GM10266 (cell line): ENCODE results near the gene PTGIS.

Experiments
- DNase-seq: peaks from one replicate; pipeline ENCODE4 v3.0.0; 2012; ENCODE audit errors: extremely low spot score
- CTCF ChIP-seq: IDR thresholded peaks from 2 replicates; pipeline ENCODE4 v1.5.1; 2012; ENCODE audit warnings: mild to moderate bottlenecking, low read depth; ENCODE audit not compliant: control insufficient read depth, insufficient read depth; ENCODE audit errors: missing control alignments

PTGIS gene

GRCh38 chr20:49599746-49600113 is 31.8 kb upstream of the PTGIS start:
- no peak for TF ChIP-seq CTCF
- no peak for DNase-seq

- no peak for DNase-seq
- TF ChIP-seq CTCF = no peak
These were observed 30.0 kb upstream of the PTGIS start for GRCh38 chr20:49597825-49598395.

- TF ChIP-seq CTCF = no peak
- no peak for DNase-seq
These were observed 28.0 kb upstream of the PTGIS start for GRCh38 chr20:49595811-49596561.

GRCh38 chr20:49595346-49595745 is 27.4 kb upstream of the PTGIS start:
- TF ChIP-seq CTCF = no peak
- no peak for DNase-seq

GRCh38 chr20:49594931-49595315 is 27.0 kb upstream of the PTGIS start:
- no peak for DNase-seq
- no peak for TF ChIP-seq CTCF

GRCh38 chr20:49594143-49594930 is 26.4 kb upstream of the PTGIS start:
- TF ChIP-seq CTCF = no peak
- DNase-seq = no peak

GRCh38 chr20:49593466-49594142 is 25.7 kb upstream of the PTGIS start:
- TF ChIP-seq CTCF = no peak
- DNase-seq = no peak
